ENCODE measurements around the gene BRIP1. TPM values are rescaled to one million over a fixed set of nuclear protein-coding genes. Genes with fewer than 3 reads are reported as not detected.
"Not testable (repeated sequence)": the region's sequence is repeated elsewhere in the genome, so short reads cannot be mapped to it uniquely, and the experiment has no call there.

BRIP1 gene
- total and polyA plus RNA-seq, 10 donors: 0.41 to 3.7 (median 1.5) TPM

- no peak for DNase-seq
- Histone ChIP-seq H3K4me1 (no peaks in the 10 kb centered on the region), H3K4me3 (no peak overlapping the region), H3K36me3 (no peaks in the 10 kb centered on the region), H3K9me3 (peaks cover 0 to 7% (median 0%) of the 10 kb centered on the region in 8 donors), H3K27me3 (replicated peaks in 1 of 7) (no peaks in the 10 kb centered on the region), H3K27ac (no peak overlapping the region)
- intact Hi-C loops (cut with DNase I; ENCODE audit: low total_unique reads): no loop called here
- TF ChIP-seq POLR2A (IDR thresholded peaks at IDR 0.05) (no peak), POLR2AphosphoS5 (IDR thresholded peaks at IDR 0.05) (no peak), CTCF (IDR thresholded peaks at IDR 0.05 in 8 of 11, conservative IDR thresholded peaks at IDR 0.05 in 3 of 11) (no peak)
- WGBS, 5 donors: 95 to 100% (median 100%) methylated on average over 1 of the region's 1 CpG
Observed at GRCh38 chr17:61831099-61831498, 32.2 kb downstream of the BRIP1 start.

- Histone ChIP-seq H3K4me3 (no peak overlapping the region), H3K27ac (no peak overlapping the region), H3K9me3 (peaks cover 0 to 7% (median 0%) of the 10 kb centered on the region in 8 donors), H3K27me3 (replicated peaks in 1 of 7) (no peaks in the 10 kb centered on the region), H3K36me3 (no peaks in the 10 kb centered on the region), H3K4me1 (no peaks in the 10 kb centered on the region)
- 93 to 99% (median 98%) methylated on average over 1 of the region's 1 CpG for WGBS, 5 donors
- TF ChIP-seq CTCF (IDR thresholded peaks at IDR 0.05 in 8 of 11, conservative IDR thresholded peaks at IDR 0.05 in 3 of 11) (no peak), POLR2AphosphoS5 (IDR thresholded peaks at IDR 0.05) (no peak), POLR2A (IDR thresholded peaks at IDR 0.05) (no peak)
- intact Hi-C loops (cut with DNase I; ENCODE audit: low total_unique reads): no loop called here
- no peak for DNase-seq
Observed at GRCh38 chr17:61828694-61829093, 34.6 kb downstream of the BRIP1 start.

GRCh38 chr17:61827649-61828395 lies 35.5 kb downstream of the BRIP1 start:
- H3K27me3 ChIP-seq (replicated peaks in 1 of 7): no peaks in the 10 kb centered on the region
- no peaks in the 10 kb centered on the region for H3K36me3 ChIP-seq
- intact Hi-C loops (cut with DNase I; ENCODE audit: low total_unique reads): no loop called here
- no peaks in the 10 kb centered on the region for H3K4me1 ChIP-seq
- TF ChIP-seq POLR2AphosphoS5 (IDR thresholded peaks at IDR 0.05) (no peak), CTCF (IDR thresholded peaks at IDR 0.05 in 8 of 11, conservative IDR thresholded peaks at IDR 0.05 in 3 of 11) (no peak), POLR2A (IDR thresholded peaks at IDR 0.05) (no peak)
- 97 to 99% (median 98%) methylated on average over 8 of the region's 8 CpGs for WGBS, 5 donors
- peaks cover 0 to 7% (median 0%) of the 10 kb centered on the region in 8 donors for H3K9me3 ChIP-seq
- H3K27ac ChIP-seq: no peak overlapping the region
- no peak overlapping the region for H3K4me3 ChIP-seq
- DNase-seq: no peak

GRCh38 chr17:61826866-61827265 lies 36.5 kb downstream of the BRIP1 start:
- DNase-seq; H3K4me3 ChIP-seq; H3K4me1 ChIP-seq; intact Hi-C loops (cut with DNase I; ENCODE audit: low total_unique reads); H3K36me3 ChIP-seq; H3K27me3 ChIP-seq (replicated peaks in 1 of 7); H3K27ac ChIP-seq; H3K9me3 ChIP-seq: not testable (repeated sequence)
- 97 to 100% (median 100%) methylated on average over 1 of the region's 1 CpG for WGBS, 5 donors

GRCh38 chr17:61826198-61826597 lies 37.1 kb downstream of the BRIP1 start:
- 89 to 98% (median 92%) methylated on average over 2 of the region's 2 CpGs for WGBS, 5 donors
- H3K36me3 ChIP-seq; intact Hi-C loops (cut with DNase I; ENCODE audit: low total_unique reads); DNase-seq; H3K27ac ChIP-seq; H3K4me3 ChIP-seq; H3K9me3 ChIP-seq; H3K27me3 ChIP-seq (replicated peaks in 1 of 7); H3K4me1 ChIP-seq: not testable (repeated sequence)
